Stimulated activated naive CD8-positive, alpha-beta T cell treated with anti-CD3 and anti-CD28 coated beads, Interleukin-15, amount 100 ng/mL, for 72 hours (primary cell): Measurements from ENCODE around the gene PLAGL2.

ENCODE experiments used
- ATAC-seq: fragments of 150-1000 bp; cut with Tn5 transposase; 2 replicates; pipeline ENCODE4 v1.10.0; 2021; ENCODE audit warnings: mild to moderate bottlenecking, moderate library complexity
- DNase-seq, 2 donors: peaks; one replicate each; pipeline ENCODE4 v3.0.0; 2021 to 2022
- H3K27ac Mint-ChIP-seq, 2 donors: one replicate each; pipeline ENCODE4 v1.8.0; 2022; ENCODE audit warnings: mild to moderate bottlenecking in 2 of 2, mixed read lengths in 2 of 2, moderate library complexity in 2 of 2
- H3K27me3 Mint-ChIP-seq: one replicate; pipeline ENCODE4 v1.8.0; 2022; ENCODE audit warnings: mixed read lengths
- H3K4me1 Mint-ChIP-seq: one replicate; pipeline ENCODE4 v1.8.0; 2022; ENCODE audit warnings: mild to moderate bottlenecking, mixed read lengths
- H3K4me3 Mint-ChIP-seq, 2 donors: one replicate each; pipeline ENCODE4 v1.8.0; 2022; ENCODE audit warnings: mild to moderate bottlenecking in 2 of 2, mixed read lengths in 2 of 2, moderate library complexity in 1 of 2
- H3K9me3 Mint-ChIP-seq, 2 donors: one replicate each; pipeline ENCODE4 v1.8.0; 2022; ENCODE audit warnings: mixed read lengths in 2 of 2

PLAGL2 gene

DNA sequence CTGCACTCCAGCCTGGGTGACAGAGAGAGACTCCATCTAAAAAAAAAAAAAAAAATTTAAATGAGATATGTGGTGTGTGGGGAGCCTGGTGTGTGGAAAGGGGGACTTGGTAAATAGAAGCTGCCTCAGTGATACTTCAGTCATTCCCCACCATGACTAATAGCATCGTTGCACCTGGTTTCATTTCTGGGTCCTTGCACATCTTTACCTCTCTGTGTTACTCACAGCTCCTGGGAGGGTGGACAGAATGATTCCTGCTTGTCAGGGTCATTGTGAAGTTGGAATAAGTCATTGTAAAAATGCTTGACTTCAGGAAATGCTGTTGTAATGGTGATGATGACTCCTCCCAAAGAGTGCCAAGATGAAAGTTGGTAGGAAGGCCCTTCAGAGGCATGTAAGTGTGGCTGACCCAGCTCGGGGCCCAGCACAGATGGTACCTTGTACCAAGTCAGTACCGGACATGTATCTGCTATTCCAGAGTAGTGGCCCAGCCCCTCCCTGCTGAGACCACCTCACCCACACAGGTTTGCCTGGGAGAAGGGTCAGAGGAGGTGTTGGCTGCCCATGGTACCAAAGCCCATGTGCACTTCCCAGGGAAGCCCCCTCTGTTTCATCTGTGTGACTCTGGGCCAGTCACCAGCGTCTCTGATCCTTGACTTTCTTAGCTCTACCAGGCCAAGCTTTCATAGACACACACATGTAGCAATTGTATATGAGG, 48.4 kb downstream of the PLAGL2 start:
- no peak overlapping the region for H3K4me3 Mint-ChIP-seq
- no peaks in the 10 kb centered on the region for H3K9me3 Mint-ChIP-seq
- peaks cover 10% of the 10 kb centered on the region for H3K4me1 Mint-ChIP-seq
- ATAC-seq (peak; percentile 75), DNase-seq (no peak)
- no peaks in the 10 kb centered on the region for H3K27me3 Mint-ChIP-seq
- peak overlapping the region in 1 of 2 donors; percentile 78 for H3K27ac Mint-ChIP-seq

DNA sequence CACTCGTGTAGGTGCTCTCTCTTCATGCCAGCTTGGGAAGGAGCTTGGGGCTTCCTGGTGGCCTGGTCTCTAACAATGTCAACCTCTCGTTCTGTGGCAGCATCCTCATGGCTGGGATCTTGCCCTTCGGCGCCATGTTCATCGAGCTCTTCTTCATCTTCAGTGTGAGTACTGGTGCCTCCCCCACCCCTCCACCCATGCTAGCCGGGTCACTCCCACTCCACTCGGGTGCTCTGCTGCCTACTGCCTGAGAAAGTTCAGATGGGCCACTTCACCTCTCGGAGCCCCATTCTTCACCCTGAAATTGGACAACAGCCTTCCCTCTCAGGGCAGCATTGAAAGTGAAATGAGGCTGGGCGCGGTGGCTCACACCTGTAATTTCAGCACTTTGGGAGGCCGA, 49.2 kb downstream of the PLAGL2 start:
- H3K27ac Mint-ChIP-seq: no peak overlapping the region
- H3K27me3 Mint-ChIP-seq: no peaks in the 10 kb centered on the region
- no peak overlapping the region for H3K4me3 Mint-ChIP-seq
- ATAC-seq (no peak), DNase-seq (no peak)
- H3K4me1 Mint-ChIP-seq: peaks cover 10% of the 10 kb centered on the region
- H3K9me3 Mint-ChIP-seq: no peaks in the 10 kb centered on the region

DNA sequence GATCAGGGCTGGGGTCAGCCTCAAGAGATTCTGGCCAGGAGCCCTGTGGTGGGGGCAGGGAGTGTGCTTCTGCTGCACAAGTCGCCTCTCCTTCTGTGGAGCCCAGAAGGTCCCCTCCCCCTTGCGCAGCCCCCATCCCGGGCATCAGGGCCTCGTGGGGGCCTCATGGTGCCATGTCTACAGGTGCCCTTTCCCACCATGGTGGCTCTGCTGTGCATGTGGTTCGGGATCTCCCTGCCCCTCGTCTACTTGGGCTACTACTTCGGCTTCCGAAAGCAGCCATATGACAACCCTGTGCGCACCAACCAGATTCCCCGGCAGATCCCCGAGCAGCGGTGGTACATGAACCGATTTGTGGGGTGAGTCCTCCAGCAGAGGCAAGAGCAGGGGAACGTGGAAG, 49.9 kb downstream of the PLAGL2 start:
- DNase-seq: no peak
- Mint-ChIP-seq H3K4me3 (no peak overlapping the region), H3K9me3 (no peaks in the 10 kb centered on the region), H3K27me3 (no peaks in the 10 kb centered on the region), H3K4me1 (peaks cover 10% of the 10 kb centered on the region), H3K27ac (no peak overlapping the region)
- ATAC-seq: no peak

DNA sequence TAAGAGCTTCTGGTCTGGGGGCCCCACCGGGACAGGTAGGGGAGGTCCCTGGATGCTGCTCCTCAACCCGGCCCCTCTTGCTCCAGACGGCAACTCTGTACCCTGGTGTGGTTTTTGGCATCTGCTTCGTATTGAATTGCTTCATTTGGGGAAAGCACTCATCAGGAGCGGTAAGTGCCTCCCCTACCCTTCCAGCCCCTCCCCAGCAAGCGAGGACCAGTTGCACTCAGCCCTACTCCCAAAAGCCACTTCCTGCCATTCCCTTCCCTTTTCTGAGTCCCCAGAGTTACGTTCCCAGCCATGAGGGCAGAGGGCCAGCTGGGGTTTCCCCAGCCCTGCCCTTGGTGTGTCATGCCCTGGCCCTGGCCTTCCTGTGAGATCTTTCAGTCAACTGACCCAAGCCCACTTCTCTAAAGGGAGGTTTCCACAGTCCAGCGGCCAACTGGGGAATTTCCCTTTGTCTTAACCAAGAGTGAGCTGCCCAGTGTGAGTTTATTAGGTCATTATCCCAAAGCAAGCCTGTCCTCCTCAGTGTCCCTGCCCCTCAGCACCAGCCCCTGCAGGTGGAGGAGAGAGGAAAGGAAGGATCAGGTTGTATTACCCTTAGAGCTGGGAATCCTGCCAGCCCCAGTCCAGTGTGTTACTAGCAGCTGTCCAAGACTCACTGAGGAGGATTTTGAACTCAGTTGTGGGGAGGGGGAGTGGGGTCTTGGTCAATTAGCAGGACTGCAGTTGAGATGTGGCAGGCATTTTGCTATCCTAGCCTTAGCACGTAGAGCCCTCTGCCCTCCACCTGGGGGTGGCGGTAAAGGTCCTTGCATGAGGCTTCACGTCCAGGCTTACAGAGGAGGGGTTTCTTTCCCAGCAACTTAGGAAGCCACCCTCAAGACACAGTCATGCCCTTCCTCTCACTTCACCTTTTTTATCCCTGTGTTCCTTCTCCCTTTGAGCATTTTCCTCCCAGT, 52.2 kb downstream of the PLAGL2 start:
- Mint-ChIP-seq H3K27ac (peak overlapping the region; percentile 93 to 95), H3K4me3 (no peak overlapping the region), H3K4me1 (peaks cover 10% of the 10 kb centered on the region), H3K27me3 (no peaks in the 10 kb centered on the region), H3K9me3 (no peaks in the 10 kb centered on the region)
- peak; percentile 13 to 19 for DNase-seq
- ATAC-seq: peak; percentile 62

DNA sequence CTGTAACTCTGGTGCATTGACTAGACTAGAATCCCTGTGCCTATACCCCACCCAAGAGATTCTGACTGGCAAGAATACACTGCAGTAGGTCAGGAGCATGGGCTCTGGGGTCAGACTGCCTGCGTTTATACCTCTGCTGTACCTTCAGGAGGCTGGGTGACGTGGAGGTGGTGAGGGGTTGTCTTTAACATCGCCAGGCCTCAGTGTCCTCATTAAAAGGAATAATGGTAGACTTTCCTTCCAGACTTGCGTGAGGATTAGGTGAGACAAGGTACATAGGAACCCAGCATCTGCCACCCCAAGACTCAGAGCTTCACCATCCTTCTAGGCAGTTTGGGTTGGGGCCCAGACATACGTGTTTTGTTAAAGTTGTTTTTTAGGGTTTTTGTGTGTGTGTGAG, 53.8 kb downstream of the PLAGL2 start:
- H3K4me3 Mint-ChIP-seq: no peak overlapping the region
- H3K4me1 Mint-ChIP-seq: peaks cover 10% of the 10 kb centered on the region
- H3K27ac Mint-ChIP-seq: no peak overlapping the region
- no peaks in the 10 kb centered on the region for H3K27me3 Mint-ChIP-seq
- ATAC-seq (no peak), DNase-seq (no peak)
- no peaks in the 10 kb centered on the region for H3K9me3 Mint-ChIP-seq

DNA sequence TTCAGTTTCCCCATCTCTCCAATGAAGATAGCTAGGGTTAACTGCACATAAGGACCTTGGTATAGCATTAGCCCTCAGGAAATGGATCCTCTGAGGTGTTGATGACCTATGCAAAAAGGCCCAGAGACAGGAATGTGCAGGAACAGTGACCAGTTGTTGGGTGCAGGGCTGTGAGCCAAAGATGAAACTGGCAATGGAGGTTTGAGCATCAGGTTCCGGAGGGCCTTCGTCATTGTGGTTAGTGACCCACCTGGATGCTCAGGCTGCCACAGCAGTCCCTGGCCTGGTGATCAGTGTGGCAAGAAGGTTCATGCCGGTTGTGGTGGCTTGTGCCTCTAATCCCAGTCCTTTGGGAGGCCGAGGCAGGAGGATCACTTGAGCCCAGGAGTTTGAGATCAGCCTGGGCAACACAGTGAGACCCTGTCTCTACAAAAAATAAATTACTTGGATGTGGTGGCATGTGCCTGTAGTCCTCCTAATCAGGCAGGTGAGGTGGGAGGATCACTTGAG, 54.3 kb downstream of the PLAGL2 start:
- Mint-ChIP-seq H3K9me3 (no peaks in the 10 kb centered on the region), H3K4me1 (peaks cover 10% of the 10 kb centered on the region), H3K27me3 (no peaks in the 10 kb centered on the region), H3K27ac (no peak overlapping the region), H3K4me3 (no peak overlapping the region)
- ATAC-seq (no peak), DNase-seq (no peak)

DNA sequence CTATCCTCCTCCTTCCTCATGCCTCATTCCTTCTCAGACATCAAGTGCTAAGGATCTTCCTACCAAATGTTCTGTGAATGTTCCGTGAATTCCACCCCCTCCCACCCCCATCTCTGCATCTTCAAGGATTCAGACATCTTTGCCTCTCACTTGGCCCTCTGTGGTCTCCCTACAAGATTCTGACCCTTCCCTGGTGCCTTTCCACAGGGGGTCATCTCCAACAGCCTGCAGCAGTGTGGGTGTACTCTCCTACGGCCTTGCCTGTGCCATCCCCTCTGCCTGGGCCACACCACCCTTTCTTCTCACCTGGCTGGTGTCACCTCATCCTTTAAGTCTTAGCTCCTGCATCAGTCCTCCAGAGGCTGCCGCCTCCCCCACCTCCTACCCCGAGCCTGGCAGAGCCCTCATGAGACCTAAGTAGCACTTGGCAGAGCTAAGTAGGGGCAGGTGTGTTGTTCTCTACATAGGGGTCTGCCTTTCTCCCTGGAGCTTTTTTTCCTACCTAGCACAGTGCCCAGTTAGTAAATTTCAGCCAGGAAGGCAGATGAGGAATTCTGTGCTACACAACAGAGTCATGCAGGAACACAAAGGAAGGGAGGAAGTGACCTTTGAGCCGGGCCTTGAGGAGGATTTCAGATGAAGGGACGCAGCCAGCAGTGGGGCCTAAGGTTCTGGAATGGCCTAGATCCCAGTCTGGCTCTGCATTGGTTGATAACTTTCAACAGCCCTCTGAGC, 55.0 kb downstream of the PLAGL2 start:
- H3K4me3 Mint-ChIP-seq: no peak overlapping the region

DNA sequence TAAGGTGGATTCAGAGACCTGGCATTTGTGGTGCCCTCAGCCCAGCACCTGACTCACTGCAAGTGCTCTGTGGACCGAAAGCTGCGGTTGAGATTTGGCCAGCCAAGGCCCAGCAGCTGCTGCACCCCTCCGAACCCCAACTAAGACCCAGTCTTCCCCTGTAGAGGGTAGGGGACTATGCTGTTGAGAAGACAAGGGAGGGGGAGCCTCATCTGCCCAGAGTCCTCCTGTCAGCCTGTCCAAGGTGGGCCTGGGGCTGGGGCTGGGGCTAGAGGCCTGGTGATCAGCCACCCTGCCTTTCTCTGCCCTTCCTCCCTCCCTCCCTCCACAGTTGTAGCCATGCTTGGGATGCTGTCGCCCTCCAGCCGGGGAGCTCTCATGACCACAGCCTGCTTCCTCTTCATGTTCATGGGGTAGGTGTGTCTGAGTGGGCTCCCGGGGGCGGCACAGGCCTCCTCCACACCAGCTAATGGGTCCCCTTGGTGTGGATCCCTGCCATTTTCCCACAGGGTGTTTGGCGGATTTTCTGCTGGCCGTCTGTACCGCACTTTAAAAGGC, 57.2 kb downstream of the PLAGL2 start:
- Mint-ChIP-seq H3K27me3 (no peaks in the 10 kb centered on the region), H3K27ac (peak overlapping the region; percentile 10 to 80), H3K9me3 (no peaks in the 10 kb centered on the region), H3K4me3 (no peak overlapping the region), H3K4me1 (peaks cover 9% of the 10 kb centered on the region)
- ATAC-seq: no peak
- DNase-seq: no peak

More for the DNA sequence above, 55.0 kb downstream of the PLAGL2 start:
- Mint-ChIP-seq H3K4me1 (peaks cover 10% of the 10 kb centered on the region), H3K27me3 (no peaks in the 10 kb centered on the region), H3K9me3 (no peaks in the 10 kb centered on the region), H3K27ac (peak overlapping the region in 1 of 2 donors; percentile 20)
- ATAC-seq (no peak), DNase-seq (no peak)

DNA sequence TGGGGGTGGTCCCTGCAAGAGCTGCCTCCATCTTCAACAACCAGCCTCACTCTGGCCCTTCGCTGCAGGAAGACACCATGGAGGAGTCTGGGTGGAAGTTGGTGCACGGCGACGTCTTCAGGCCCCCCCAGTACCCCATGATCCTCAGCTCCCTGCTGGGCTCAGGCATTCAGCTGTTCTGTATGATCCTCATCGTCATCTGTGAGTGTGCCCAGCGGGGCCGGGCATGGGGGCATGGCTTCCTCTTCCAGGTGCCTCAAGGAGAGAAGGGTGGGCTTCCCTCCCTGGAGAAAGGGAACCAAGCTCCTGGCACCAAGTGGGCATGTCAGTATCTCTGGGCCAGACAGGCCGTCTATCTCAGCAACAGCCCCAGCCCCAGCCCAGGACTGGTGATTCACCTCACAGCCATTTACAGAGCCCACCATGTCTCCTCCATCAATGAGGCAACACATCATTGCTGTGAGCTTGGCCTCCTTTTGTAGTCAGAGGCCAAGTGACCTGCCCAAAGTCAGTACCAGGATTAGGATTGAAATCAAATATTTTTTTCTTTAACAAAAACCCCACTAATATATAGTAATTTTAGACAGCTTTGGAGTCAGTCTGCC, 57.9 kb downstream of the PLAGL2 start:
- no peaks in the 10 kb centered on the region for H3K9me3 Mint-ChIP-seq
- ATAC-seq (no peak), DNase-seq (no peak)
- H3K4me1 Mint-ChIP-seq: peaks cover 2% of the 10 kb centered on the region
- no peaks in the 10 kb centered on the region for H3K27me3 Mint-ChIP-seq
- H3K27ac Mint-ChIP-seq: peak overlapping the region in 1 of 2 donors; percentile 48
- no peak overlapping the region for H3K4me3 Mint-ChIP-seq

DNA sequence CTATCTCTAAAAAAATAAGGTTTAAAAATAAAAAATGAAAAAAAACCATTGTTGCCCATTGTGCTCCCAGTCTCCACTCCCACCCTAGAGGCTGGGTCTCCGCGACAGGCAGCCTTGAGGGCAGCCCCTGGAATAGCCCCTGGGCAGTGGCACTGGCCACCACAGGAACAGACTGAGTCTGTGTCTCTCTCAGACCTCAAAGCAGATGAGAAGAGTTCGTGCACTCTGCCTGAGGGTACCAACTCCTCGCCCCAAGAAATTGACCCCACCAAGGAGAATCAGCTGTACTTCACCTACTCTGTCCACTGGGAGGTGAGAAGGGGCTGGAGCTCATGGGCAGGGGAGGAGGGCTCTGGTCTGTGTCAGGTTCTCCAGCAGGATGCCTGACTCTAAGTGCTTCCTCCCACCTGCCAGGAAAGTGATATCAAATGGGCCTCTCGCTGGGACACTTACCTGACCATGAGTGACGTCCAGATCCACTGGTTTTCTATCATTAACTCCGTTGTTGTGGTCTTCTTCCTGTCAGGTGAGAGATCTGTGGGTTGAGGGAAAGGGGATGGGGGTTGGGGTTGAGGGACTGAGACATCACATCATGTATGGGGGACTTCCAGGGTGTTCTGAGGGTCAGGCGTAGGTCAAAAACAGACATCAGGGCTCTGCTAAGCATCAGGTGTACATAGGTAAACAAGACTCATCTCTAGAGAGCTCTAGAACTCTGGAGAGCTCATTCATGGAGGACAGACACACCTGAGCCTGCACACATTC, 62.5 kb downstream of the PLAGL2 start:
- ATAC-seq: no peak
- Mint-ChIP-seq H3K27ac (peak overlapping the region in 1 of 2 donors; percentile 89), H3K4me3 (no peak overlapping the region), H3K9me3 (no peaks in the 10 kb centered on the region), H3K27me3 (no peaks in the 10 kb centered on the region), H3K4me1 (no peaks in the 10 kb centered on the region)
- DNase-seq: no peak

DNA sequence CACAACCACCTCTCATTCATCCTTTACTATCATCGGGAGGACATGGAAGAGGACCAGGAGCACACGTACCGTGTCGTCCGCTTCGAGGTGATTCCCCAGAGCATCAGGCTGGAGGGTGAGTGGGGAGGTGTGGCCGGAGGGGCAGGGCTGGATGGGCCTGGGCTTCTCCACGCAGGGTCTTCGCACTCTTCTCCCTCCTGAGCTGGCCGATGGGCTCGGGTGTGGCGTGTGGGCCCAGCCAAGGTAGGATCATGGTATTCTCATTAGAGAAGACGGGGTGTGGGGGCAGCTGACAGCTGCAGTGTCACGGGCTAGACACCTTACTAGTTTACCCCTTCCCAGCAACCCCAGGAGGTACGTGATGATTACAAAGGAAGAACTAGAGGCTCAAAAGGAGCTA, 64.6 kb downstream of the PLAGL2 start:
- no peak for ATAC-seq

More for the DNA sequence above, 64.6 kb downstream of the PLAGL2 start:
- Mint-ChIP-seq H3K9me3 (no peaks in the 10 kb centered on the region), H3K4me3 (no peak overlapping the region), H3K27me3 (no peaks in the 10 kb centered on the region), H3K27ac (peak overlapping the region; percentile 13 to 86), H3K4me1 (no peaks in the 10 kb centered on the region)
- DNase-seq: no peak
